K562 (cell line): Measurements from ENCODE around the gene NAT14. TPM values are rescaled to one million over a fixed set of nuclear protein-coding genes. Genes with fewer than 3 reads are reported as not detected.

Source experiments
- ARID1B ChIP-seq: fragments of 450-650 bp; IDR thresholded peaks from 2 replicates; pipeline ENCODE4 v1.6.1; 2016; ENCODE audit warnings: antibody characterized with exemption, mild to moderate bottlenecking, inconsistent platforms
- ARID3B ChIP-seq: fragments of 250-450 bp; sonication (Bioruptor Pico); IDR thresholded peaks from 2 replicates; pipeline ENCODE4 v1.4.0; 2020; ENCODE audit warnings: borderline replicate concordance
- ATF3 ChIP-seq, 2 experiments: fragments of 450-650 bp in 1 of 2; sonication (generic) in 1 of 2; formaldehyde crosslinking in 1 of 2; IDR thresholded peaks in 1 of 2; conservative IDR thresholded peaks in 1 of 2; 2 replicates each; pipeline versions ENCODE4 v1.6.1 to v1.8.1; 2016 to 2023; ENCODE audit warnings: mild to moderate bottlenecking in 2 of 2, moderate library complexity in 2 of 2, inconsistent platforms in 1 of 2, missing genetic modification reagents in 1 of 2
- CBFA2T2 ChIP-seq: fragments of 450-650 bp; conservative IDR thresholded peaks from 2 replicates; pipeline ENCODE4 v1.6.1; 2017; ENCODE audit warnings: mild to moderate bottlenecking
- CTCFL ChIP-seq: IDR thresholded peaks from 2 replicates; pipeline ENCODE4 v1.6.1; 2011; ENCODE audit warnings: borderline replicate concordance, low read depth, mild to moderate bottlenecking, moderate library complexity, low read length; ENCODE audit not compliant: insufficient read depth, poor library complexity, severe bottlenecking
- EHMT2 ChIP-seq: fragments of 450-650 bp; IDR thresholded peaks from 2 replicates; pipeline ENCODE4 v1.6.1; 2018; ENCODE audit warnings: antibody characterized with exemption
- ELF4 ChIP-seq: fragments of 450-650 bp; formaldehyde crosslinking; IDR thresholded peaks from 2 replicates; pipeline ENCODE4 v1.4.0; 2022; ENCODE audit warnings: missing genetic modification characterization
- EWSR1 ChIP-seq: fragments of 450-650 bp; IDR thresholded peaks from 2 replicates; pipeline ENCODE4 v1.6.1; 2018; ENCODE audit warnings: borderline replicate concordance, mild to moderate bottlenecking, low read depth, moderate library complexity; ENCODE audit not compliant: partially characterized antibody
- HDAC8 ChIP-seq: fragments of 450-650 bp; IDR thresholded peaks from 2 replicates; pipeline ENCODE4 v1.6.1; 2016; ENCODE audit warnings: mild to moderate bottlenecking, missing genetic modification characterization, moderate library complexity, missing compliant biosample characterization
- JUND ChIP-seq, 2 experiments: IDR thresholded peaks; 2 replicates in 1 of 2; 3 replicates in 1 of 2; pipeline ENCODE4 v1.6.1; 2011; ENCODE audit warnings: borderline replicate concordance in 2 of 2, low read depth in 2 of 2, low read length in 2 of 2, improper control_type of control experiment in 1 of 2, missing biosample characterization in 1 of 2, missing genetic modification characterization in 1 of 2, missing genetic modification reagents in 1 of 2
- MEF2A ChIP-seq: IDR thresholded peaks from 2 replicates; pipeline ENCODE4 v1.6.1; 2011; ENCODE audit warnings: low read depth, mild to moderate bottlenecking, low read length, moderate library complexity; ENCODE audit not compliant: control insufficient read depth
- MTA1 ChIP-seq: fragments of 450-650 bp; IDR thresholded peaks from 2 replicates; pipeline ENCODE4 v1.6.1; 2017; ENCODE audit warnings: borderline replicate concordance
- MTF1 ChIP-seq: fragments of 250-450 bp; sonication (Bioruptor Pico); IDR thresholded peaks from 2 replicates; pipeline ENCODE4 v1.9.0; 2021; ENCODE audit warnings: moderate library complexity, mild to moderate bottlenecking, inconsistent platforms, borderline replicate concordance
- RBM17 ChIP-seq: fragments of 200-400 bp; formaldehyde crosslinking; IDR thresholded peaks from 2 replicates; pipeline ENCODE4 v1.6.1; 2017; ENCODE audit warnings: low read depth, mild to moderate bottlenecking, low read length, borderline replicate concordance
- TRIM28 ChIP-seq: fragments of 450-650 bp; IDR thresholded peaks from 2 replicates; pipeline ENCODE4 v1.6.1; 2017
- TSC22D4 ChIP-seq: fragments of 450-650 bp; IDR thresholded peaks from 2 replicates; pipeline ENCODE4 v1.6.1; 2016; ENCODE audit warnings: missing genetic modification characterization, missing biosample characterization, control low read depth
- USF1 ChIP-seq: sonication (generic); formaldehyde crosslinking; IDR thresholded peaks from 2 replicates; pipeline ENCODE4 v1.9.0; 2022; ENCODE audit warnings: mild to moderate bottlenecking, missing genetic modification reagents
- ZNF311 ChIP-seq: fragments of 250-450 bp; sonication (Bioruptor Pico); IDR thresholded peaks from 2 replicates; pipeline ENCODE4 v1.4.0; 2020; ENCODE audit warnings: mild to moderate bottlenecking, moderate library complexity
- polyA plus RNA-seq, 8 experiments: library from polyadenylated mRNA; depleted of rRNA in 4 of 8; stranded (reverse) in 5 of 8; unstranded in 3 of 8; fragments of >200 nt; fragmentation: Nextera tagmentation in 2 of 8; fragmentation: Illumina TruSeq in 1 of 8; extraction: Ambion mirVana in 2 of 8; extraction: Trizol in 1 of 8; gene quantifications; 2 replicates each; pipeline versions ENCODE4 v1.2.1 to v1.2.3, GENCODE V29; 2011 to 2014; ENCODE audit warnings: inconsistent platforms in 1 of 8, missing spikeins in 1 of 8
- total RNA-seq, 7 experiments: library from RNA; depleted of rRNA in 6 of 7; stranded (reverse); fragments of >200 nt in 6 of 7; fragmentation: Illumina TruSeq in 2 of 7; extraction: Trizol in 2 of 7; gene quantifications; 2 replicates each; pipeline versions ENCODE4 v1.2.1 to v1.2.3, GENCODE V29; 2011 to 2021; ENCODE audit warnings: low replicate concordance in 1 of 7

NAT14 gene
- total and polyA plus RNA-seq, 9 of the 15 experiments (the other 6 are each of a cell fraction or from before 2014, with no cell fraction given): 2.4 to 77.0 (median 26.7) TPM

GRCh38 chr19:55519451-55520311, 34.7 kb downstream of the NAT14 start (continued):
- TF ChIP-seq USF1 (CRISPR knock-in tag) (peak; percentile 21; the same call in 1 of the 2 replicates), CBFA2T2 (0 out of 2 replicates have a peak, but pooled peaks have one; percentile 13), ARID3B (CRISPR knock-in tag) (no peak), MTF1 (CRISPR knock-in tag) (no peak), TRIM28 (no peak), RBM17 (no peak), ELF4 (CRISPR knock-in tag) (peak; percentile 42; the same call in 1 of the 2 replicates), JUND (IDR thresholded peaks at IDR 0.05; ENCODE audit: borderline replicate concordance, low read depth, low read length) (peak; percentile 79; the same call in 1 of the 2 replicates), JUND (tag; IDR thresholded peaks at IDR 0.05; ENCODE audit: borderline replicate concordance, low read depth, low read length) (peak; percentile 75; the same call in 2 of the 3 replicates), TSC22D4 (tag) (peak; percentile 95), MTA1 (no peak), ATF3 (IDR thresholded peaks at IDR 0.05) (peak; percentile 99), ATF3 (CRISPR knock-in tag; conservative IDR thresholded peaks at IDR 0.05) (no peak; the same call in 1 of the 2 replicates), ARID1B (0 out of 2 replicates have a peak, but pooled peaks have one; percentile 20), MEF2A (no peak), EWSR1 (no peak), ZNF311 (CRISPR knock-in tag) (no peak), HDAC8 (tag) (no peak), CTCFL (no peak), EHMT2 (peak; percentile 90)
